Femur (tissue), 1 donor: ENCODE results near the gene ATXN1.

Experiments used
- DNase-seq: peaks from one replicate; pipeline ENCODE4 v3.0.0-alpha.2; 2017

Gene ATXN1

DNA sequence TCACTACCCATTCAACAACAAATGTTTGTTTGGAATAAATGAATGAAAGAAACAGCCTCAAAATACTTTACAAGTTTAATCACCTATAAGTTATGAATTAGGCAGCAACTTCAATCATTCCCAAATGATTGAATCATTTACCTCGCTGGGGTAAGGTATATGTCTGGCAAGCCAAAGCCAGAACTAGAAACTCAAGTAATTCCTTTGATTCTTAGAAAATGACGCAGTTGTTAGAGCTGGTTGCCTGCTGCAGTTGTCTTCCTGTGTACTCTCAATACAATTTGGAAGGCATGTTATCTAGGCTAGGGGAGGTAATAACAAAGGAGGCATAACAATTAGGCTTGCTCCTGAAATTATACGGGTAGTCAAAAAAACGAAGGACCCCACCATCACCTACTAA lies 160.6 kb downstream of the ATXN1 start:
- DNase-seq: no peak

DNA sequence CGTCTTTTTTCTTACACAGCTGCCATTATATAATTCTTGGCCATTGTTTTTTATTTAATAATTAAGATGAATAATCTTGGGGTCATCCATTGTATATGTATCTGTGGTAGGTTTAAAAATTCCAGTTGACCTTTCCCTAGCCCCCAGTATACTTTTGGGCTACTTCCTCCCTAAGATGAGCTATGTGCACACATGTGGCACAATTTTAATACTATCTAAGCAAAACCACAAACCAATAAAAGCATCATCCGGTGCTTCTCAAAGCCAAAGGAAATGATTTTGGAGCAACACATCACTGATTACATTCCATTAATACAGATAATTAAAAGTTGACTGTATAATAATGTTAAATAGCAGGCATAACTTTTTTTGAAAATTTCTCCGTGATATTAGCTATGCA lies 161.2 kb downstream of the ATXN1 start:
- no peak for DNase-seq

DNA sequence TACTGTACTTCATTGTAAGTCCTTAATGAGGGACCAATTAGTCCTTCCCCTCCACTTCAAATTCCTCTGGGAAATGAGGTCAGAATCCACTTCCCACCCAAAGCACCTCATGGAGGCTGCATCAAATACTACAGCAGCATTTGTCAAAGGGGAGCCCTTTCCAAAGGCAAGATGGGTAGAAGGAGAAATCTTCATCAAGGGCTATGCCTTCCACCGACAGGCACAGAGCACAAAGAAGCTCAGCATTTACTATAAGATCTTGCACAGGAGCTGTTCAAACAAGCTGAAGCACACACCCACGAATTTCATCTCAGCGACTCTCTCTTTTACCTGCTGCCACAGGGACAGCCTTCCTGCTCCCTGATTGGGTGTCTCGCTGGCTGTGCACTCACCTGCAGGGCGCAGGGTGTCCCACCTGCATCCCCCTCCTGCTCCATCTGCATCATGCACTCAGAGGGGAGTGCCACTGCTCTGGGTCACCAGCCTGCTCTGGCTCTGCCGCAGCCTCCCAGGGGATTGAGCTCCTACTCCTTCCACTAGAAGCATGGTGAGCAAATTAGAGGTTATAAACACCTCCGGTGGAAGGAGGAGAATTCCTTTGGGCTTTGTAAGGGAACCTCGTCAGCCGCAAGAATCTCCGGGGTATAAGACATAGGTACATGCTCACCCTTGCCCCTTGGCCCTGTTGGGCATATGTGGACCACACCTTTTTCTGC lies 164.5 kb downstream of the ATXN1 start:
- no peak for DNase-seq

DNA sequence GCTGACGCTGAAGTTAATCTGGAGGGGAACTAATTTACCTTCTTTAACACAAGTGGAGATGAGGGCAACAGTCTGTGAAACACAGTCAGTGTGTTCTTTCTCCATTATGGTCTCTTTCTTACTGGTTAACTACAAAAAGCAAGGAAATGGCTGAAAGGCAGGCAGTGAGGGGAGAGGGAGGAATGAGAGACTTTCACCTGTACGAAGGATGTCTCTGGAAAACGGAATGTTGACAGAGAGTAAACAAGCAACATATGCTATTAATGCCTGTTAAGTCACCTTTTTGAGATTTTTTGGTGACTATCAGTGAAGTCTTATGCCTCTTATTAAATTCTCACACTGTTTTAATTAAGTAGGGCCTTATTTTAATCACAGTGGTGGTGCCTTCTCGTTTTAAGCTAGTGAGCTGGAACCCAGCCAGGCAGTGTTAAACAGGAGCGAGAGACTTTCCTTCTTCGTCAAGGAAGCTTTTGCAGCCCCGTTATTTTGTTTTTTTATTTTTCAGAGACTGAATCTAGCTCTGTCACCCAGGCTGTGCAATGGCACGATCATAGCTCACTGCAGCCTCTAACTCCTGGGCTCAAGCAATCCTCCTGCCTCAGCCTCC lies 165.6 kb downstream of the ATXN1 start:
- no peak for DNase-seq

DNA sequence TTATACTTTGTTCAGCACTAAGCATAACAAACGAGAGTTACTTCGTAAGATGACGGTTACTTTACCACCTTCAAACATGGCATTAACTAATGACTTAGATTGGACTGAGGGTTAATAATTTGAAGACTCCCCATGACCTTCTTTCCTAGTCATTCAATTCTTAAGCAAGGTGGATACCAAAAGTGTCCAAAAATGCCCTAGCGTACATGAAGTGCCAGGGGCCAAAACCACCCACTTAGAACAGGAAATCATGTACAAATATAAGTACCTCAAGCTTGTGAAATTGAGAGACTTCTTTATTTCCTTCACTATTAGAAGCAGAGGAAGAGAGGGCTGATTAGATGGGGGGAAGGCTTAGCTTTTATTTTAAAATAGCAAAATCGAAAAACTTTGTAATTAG lies 166.4 kb downstream of the ATXN1 start:
- no peak for DNase-seq

DNA sequence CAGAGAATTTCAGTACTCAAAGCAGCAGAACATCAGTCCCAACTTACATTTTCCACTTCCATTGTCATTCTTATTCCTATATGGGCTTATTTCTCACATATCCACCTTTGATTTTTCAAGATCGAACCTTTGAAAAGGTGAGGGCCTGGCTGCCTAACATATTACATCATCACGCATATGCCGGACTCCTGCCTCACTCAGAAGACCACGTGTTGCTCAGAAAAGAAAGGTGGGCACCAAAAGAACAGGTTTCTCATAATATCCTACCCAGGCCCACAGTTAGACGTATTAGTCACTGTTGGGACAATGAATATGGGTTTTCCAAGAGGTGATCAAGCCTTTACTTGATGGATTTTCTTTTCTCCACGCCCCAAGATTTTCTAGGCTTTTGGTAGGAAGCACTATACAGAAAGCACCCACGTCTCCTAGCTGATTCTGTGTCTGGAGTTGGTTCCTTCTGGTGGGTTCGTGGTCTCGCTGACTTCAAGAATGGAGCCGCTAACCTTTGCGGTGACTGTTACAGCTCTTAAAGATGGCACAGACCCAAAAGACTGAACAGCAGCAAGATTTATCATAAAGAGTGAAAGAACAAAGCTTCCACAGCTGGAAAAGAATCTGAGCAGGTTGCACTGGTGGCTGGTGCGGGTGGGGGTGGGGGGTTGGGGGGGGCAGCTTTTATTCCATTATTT lies 168.9 kb downstream of the ATXN1 start:
- DNase-seq: no peak

DNA sequence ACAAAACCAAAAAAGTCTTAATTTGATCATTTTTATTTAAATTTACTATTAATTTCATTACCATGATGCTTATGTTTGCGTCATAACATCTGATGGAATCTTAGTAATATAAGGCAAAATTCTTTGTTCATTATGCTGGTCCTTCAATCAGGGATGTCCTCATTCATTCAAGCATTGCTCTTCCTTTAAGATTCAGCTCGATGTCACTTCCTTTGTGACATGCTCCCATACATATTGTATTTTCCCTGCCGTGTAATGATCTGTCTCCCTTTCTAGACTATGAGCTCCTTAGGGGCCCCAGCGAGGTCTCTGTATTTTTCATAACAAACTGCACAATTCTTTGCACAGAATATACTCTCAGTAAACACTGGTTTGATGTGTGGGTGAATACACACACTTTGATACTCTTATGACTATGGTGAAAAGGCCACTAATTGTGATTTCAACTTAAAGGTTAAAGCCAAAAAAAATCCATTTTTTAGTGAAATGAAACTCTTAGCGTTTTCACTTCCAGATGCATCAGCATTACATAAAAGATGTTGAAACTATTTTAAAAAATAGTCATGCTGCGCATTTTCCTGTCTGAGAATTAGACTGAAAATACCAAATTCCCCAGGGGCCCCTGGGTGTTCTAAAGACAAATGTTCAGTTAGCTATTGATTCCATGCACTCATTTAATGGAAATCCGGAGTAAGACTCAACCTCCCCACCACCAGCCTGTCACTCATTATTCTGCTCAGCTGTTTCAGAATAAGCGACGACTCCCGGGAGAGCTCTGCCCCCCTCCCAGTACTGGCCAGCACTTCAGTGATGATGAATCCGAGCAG lies 169.7 kb downstream of the ATXN1 start:
- no peak for DNase-seq

DNA sequence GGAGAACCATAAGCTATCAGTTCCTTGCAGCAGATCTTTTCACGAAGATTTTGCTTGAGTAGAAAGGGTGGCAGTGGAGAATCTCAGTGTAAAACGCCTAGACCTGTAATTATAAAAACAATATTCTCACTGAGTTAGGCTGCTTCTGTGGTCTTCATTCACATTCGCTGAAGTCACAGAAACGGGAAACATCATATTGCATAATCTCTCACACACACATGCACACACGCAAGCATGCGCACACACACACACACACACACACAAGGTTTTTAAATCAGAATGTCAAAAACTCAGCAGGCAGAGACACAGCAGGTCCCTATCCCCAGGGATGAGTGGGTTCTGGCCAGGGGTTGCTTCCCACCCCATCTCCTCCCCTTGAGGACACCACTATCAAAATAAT lies 175.5 kb downstream of the ATXN1 start:
- DNase-seq: no peak

DNA sequence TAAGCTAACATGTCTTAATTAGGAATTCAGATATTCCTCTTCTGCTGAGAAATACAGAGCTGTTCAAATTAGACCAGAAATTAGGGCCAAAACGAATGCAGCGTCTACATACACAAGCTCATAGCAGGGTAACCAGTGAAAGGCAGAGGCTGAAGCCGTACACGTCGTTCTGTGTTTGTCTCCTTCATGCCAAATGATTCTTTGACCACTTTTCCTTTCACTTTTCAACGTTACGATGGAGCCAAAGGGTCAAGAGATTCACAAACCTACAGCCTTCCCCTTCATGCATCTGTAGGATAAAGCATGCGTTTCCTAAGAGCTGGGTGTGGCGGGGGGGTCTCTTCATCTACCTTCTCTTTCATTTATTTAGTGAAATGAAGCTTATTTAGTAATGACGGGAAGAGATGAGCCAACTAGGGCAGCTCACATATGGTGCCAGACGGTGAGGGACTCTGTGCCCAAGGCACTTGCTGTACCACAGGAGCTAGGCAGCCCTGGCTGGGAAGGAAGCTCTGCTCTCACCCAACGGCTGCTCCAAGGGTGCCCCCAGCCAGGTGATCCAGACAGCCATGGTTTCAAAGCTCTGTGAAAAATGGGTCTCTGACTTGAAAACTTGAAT lies 178.0 kb downstream of the ATXN1 start:
- no peak for DNase-seq

DNA sequence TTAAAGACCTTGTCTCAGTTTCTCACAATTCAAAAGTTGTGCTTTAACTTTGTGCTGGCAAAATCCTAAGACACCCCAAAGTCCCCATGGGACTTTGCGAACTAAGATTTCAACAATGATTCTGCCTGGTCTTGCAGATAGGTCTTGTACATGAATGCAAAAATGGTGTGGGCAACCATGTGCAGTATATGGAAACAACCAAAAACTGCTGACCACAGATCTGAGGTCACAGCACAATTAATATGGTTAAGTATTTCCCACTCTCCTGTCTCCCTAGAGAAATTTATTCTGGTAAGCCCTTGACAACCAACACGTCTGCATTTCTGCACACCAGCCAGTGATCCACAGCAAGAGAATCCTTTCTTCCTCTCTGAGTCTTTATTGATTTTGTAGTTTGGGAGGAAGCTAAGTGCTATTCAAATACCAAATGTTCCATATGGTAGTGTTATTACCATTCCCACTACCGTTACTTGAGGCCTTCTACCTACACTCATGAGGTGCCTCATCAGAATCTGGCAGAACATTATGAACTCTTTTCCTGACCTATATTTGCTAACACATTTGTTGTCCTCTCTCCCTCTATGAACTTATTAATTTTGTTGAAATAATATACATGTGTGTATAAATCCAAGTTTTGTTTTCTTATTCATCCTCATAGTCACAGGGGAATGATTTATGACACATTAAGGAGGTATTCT lies 178.7 kb downstream of the ATXN1 start:
- no peak for DNase-seq

DNA sequence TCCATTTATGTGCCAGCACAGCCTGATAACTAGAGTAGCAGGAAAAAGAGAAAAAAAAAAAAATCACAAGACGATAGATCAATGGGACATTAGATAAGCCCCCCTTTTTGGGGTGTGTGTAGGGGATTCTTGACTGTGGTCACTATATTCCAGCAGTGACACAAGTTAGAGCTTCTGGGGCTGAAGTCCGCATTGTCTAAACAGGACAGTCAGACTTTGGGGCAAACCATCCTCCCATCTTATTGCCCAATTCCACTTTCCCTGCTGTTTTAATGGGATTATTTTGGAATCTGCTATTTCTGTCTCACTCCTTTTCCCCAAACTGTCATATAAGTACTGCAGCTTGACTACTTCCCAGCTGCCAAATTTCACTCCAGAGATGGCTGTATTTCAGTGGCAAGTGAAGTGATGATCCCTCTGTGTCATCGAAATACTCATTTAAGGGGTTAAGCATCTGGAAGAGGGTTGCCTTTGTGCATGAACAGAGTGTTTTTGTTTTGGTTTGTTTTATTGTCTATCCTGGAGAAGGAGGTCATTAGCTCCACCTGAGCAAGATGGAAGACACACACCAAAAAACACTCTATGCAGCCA lies 182.5 kb downstream of the ATXN1 start:
- no peak for DNase-seq

DNA sequence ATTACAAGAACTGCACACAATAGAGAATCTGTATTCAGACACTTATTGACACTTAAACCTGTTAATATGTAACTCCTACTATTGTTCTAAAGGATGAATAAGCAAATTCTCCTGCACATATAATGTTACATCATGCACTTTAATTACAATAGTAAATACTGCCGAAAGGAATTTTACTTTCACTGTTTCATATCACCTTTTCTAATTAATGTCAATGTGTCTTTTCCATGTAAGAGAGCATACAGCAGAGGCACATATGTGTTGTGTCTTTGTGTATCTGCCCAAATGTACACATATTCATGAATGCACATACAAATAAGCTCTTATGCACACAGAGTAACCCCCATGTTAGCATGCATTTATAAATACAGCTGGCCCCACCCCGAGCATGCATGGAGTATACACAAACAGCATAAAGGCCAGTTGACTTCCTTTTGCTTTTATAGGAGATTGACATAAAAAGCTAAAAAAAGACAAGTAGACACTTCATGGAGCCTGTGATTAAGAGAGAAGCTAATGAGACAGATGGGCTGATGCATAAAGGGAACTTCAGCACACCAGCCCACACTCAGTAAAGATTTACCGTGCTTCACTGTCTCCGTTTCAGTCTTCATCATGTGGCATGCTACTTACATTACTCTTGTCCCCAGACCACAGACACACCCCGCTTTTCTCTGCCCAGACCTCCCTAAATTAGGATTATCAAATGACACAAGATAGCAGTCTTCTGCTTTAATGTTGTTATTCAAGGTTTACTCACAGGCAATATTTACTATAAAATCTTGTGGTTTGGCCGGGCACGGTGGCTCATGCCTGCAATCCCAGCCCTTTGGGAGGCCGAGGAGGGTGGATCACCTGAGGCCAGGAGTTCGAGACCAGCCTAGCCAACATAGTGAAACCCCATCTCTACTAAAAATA lies 184.6 kb downstream of the ATXN1 start:
- DNase-seq: no peak

DNA sequence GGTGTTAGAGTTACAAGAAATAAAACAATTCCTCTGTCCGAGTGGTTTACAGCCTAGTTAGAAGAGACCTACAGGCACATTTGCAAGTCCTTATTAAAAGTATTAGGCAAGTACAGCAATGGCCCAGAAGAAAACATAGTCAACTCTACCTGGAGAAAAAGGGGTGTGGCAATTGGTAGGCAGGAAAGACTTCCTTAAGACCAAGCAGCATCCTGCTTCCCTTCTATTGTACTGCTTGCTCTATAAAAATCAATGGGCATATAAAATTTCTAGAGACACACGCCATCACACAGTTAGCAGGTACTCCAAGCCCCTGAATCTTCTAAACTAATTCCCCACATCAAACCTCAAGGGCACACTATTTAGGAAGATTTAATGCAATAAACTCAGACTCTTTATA lies 185.6 kb downstream of the ATXN1 start:
- DNase-seq: no peak

DNA sequence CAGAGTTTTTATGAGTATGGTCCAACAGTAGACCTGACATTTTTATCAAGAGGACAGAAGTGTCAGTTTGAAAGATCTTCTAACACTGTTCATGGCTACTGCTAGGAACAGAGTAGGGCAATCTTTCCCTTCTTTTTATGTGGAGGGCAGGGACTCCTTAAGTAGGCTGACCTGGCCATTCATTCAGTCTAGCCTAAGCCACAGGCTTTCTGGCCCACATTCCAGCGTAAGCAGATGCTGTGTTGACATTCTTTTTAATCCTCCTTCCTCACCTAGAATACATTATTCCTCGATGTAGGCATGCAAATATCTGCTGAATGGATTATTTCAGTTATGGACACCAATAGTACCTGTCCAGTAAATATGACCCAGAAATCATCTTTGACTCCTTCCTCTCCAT lies 188.3 kb downstream of the ATXN1 start:
- no peak for DNase-seq

DNA sequence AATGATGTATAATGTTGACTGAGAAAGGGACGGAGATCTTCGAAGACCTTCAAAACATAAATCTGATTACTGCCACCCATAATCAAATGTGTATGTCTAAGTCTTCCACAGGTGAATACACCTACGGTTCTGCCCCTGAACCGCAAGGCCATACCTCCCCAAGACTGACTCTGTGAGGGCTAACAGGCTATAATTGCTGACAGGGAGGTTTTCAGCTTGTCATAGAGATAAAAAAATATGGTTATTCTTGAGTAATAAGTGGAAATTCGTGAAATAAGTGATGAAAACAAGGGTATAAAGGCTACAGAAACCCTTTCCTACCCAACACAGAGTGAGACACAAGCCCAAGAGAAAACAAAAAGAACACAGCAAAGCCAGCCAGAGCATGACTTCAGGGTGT lies 188.9 kb downstream of the ATXN1 start:
- no peak for DNase-seq

DNA sequence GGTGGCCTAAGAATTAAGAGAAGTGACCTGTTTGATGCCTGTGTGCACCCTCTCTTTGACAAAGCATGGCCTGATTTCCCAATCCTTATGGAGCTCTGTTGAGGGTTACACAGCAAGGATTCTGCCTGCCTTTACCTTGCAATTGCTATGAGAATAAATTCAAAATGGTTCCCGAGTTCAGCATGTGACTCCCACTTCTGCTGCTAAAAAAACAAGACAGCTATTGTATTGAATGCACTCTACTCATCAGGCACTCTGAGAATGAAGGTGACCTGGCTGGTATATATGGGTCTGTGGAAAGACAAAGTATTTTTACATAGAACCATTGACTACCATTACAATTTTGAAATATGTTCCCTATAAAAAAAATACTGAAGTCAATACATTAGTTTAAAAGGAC lies 190.3 kb downstream of the ATXN1 start:
- no peak for DNase-seq

DNA sequence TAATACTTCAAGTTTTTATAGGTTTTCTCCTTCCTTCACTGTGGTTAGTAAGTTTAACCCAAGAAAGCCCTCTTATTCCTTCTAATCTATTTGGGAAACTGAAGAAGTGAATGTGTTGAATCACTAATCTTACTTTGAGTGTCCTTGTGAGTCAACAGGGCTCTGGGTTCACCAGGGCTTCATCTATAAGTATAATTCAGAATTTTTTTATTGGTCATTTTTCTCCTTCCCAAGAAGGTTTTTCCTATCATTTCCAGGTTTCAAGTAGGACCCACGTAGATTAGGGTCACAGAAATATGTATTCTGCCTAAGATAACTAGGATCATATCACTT lies 191.1 kb downstream of the ATXN1 start:
- DNase-seq: no peak

DNA sequence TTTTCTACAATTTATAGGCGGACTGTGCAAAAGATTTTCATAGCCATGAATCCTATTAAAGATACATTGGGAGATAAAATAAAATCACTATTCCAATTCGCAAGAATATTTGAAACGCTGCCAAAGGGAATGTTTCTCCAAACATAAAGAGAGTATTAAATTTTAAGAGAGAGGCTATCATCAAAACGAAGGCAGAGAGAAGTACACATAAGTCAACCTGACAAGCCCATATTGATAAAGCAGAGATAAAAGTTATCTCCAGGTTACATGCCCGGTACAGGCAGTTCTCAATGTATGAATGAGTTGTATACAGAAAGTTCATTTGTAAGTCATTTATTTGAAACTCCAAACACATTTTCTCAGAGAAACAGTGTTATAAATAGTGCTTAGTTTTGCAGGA lies 193.1 kb downstream of the ATXN1 start:
- DNase-seq: no peak

DNA sequence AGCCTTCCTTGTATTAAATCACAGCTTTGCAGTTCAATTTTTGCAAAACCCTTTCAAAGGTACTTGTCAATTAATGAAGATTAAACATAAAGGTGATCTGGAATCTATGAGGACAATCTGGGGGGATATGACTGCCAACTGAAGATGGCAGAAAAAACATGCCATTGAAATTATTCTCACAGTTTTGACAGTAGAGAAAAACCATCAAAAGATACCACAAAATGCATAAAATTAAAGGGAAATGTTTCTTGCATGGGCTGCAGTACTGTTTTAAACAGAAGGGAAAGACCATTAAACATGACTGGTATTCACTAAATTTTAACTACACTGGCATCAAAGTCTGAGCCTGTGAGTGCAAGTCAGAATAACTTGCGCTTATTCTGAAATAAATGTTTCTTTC lies 194.2 kb downstream of the ATXN1 start:
- no peak for DNase-seq

DNA sequence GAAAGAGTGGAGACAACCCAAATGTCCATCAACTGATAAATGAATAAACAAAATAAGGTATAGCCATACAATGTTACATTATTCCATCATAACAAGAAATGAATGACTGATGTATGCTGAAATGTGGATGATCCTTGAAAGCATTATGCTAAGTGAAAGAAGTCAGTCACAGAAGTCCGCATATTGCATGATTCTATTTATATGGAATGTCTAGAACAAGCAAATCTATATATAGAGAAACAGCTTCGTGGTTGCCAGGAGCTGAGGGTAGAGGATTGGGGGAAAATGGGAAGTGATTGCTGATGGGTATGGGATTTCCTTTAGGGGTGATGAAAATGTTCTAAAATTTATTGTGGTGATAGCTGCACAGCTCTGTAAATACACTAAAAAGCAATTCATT lies 196.8 kb downstream of the ATXN1 start:
- no peak for DNase-seq

DNA sequence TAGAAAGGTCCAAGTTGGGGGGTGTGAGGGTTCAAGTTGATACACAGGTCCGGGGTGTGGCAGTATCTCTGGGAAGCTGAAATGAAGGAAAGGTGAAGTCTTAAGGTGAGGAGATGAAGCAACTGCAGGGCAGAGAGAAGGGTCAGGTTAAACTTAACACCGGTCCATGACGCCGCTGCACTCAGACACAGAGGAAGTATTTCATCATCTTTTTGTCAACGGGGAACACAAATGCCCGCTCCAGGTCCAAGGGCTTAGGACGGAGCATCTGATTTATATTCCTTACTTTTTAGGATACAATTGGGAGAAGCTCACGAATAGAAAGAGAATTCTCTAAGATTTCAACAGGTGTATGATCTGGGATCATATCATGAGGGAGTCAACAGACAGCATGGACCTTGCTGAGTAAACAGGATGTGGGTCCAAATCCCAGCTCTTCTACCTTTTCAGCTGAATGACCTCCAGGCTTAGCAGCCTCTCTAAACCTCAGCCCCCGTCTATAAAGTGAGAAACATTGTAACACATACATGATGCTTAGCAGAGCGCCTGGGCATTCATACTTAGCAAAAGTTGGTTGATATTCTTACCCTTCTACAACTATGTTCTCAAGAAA lies 197.5 kb downstream of the ATXN1 start:
- no peak for DNase-seq
